HCEC 1CT (cell line): ENCODE measurements around the gene FFAR4.

ENCODE experiments used
- DNase-seq: peaks from one replicate; pipeline ENCODE4 v3.0.0-alpha.2; 2017

Gene FFAR4

GRCh38 chr10:93601146-93601773 lies 34.8 kb downstream of the FFAR4 start, which contains the start of gene RBP4:
Gene RBP4, minus strand, starts transcription at chr10:93601235. Its CDS starts 207 bp downstream, at chr10:93601028.
- no peak for DNase-seq

- no peak for DNase-seq
Measured at GRCh38 chr10:93601774-93602162, 35.3 kb downstream of the FFAR4 start.

- no peak for DNase-seq
Measured at GRCh38 chr10:93603023-93603422, 36.6 kb downstream of the FFAR4 start.

GRCh38 chr10:93604146-93604545 lies 37.7 kb downstream of the FFAR4 start:
- DNase-seq, result no peak

GRCh38 chr10:93608421-93608820 lies 42.0 kb downstream of the FFAR4 start:
- DNase-seq, result no peak

GRCh38 chr10:93612311-93612710 lies 45.8 kb downstream of the FFAR4 start, which contains the start of gene PDE6C:
Gene PDE6C, plus strand, starts transcription at chr10:93612537. Its CDS starts 189 bp downstream, at chr10:93612726.
- DNase-seq, result no peak

GRCh38 chr10:93613126-93613525 lies 46.7 kb downstream of the FFAR4 start:
- no peak for DNase-seq

GRCh38 chr10:93614101-93614825 lies 47.8 kb downstream of the FFAR4 start:
- DNase-seq, result no peak

GRCh38 chr10:93615576-93616235 lies 49.2 kb downstream of the FFAR4 start:
- no peak for DNase-seq

- no peak for DNase-seq
Measured at GRCh38 chr10:93620925-93621324, 54.5 kb downstream of the FFAR4 start.

GRCh38 chr10:93622942-93623341 lies 56.5 kb downstream of the FFAR4 start:
- DNase-seq, result no peak

- DNase-seq, result no peak
Measured at GRCh38 chr10:93628858-93629257, 62.4 kb downstream of the FFAR4 start.

- DNase-seq, result no peak
Measured at GRCh38 chr10:93629647-93630305, 63.3 kb downstream of the FFAR4 start.

- no peak for DNase-seq
Measured at GRCh38 chr10:93630625-93631557, 64.4 kb downstream of the FFAR4 start.
